Measurements from ENCODE around the gene ORC6. TPM values are rescaled to one million over a fixed set of nuclear protein-coding genes. Genes with fewer than 3 reads are reported as not detected.

The ORC6 gene
- total and polyA plus RNA-seq, 9 of the 15 experiments (the other 6 are each of a cell fraction or from before 2014, with no cell fraction given): 18.7 to 71.4 (median 47.0) TPM

GRCh38 chr16:46689365-46690280 lies at the start of gene ORC6 (continued):
- TF ChIP-seq ZBTB49 (CRISPR knock-in tag; IDR thresholded peaks at IDR 0.05; ENCODE audit: borderline replicate concordance) (no peak), NELFE (IDR thresholded peaks at IDR 0.05; ENCODE audit: insufficient read depth, insufficient read length) (no peak), POLR2G (IDR thresholded peaks at IDR 0.05; ENCODE audit: low read depth, low read length) (peak; percentile 95), GATA2 (CRISPR knock-in tag; IDR thresholded peaks at IDR 0.05) (no peak), FOXO4 (CRISPR knock-in tag; IDR thresholded peaks at IDR 0.05) (no peak), MCM2 (IDR thresholded peaks at IDR 0.05; ENCODE audit: low read depth) (no peak), L3MBTL2 (IDR thresholded peaks at IDR 0.05) (peak; percentile 35; the same call in 1 of the 2 replicates), RBM14 (IDR thresholded peaks at IDR 0.05; ENCODE audit: borderline replicate concordance, insufficient read depth, low read depth, low read length) (no peak), SUPT5H (IDR thresholded peaks at IDR 0.05) (peak; percentile 80)
- TF ChIP-seq, protein P1, sequence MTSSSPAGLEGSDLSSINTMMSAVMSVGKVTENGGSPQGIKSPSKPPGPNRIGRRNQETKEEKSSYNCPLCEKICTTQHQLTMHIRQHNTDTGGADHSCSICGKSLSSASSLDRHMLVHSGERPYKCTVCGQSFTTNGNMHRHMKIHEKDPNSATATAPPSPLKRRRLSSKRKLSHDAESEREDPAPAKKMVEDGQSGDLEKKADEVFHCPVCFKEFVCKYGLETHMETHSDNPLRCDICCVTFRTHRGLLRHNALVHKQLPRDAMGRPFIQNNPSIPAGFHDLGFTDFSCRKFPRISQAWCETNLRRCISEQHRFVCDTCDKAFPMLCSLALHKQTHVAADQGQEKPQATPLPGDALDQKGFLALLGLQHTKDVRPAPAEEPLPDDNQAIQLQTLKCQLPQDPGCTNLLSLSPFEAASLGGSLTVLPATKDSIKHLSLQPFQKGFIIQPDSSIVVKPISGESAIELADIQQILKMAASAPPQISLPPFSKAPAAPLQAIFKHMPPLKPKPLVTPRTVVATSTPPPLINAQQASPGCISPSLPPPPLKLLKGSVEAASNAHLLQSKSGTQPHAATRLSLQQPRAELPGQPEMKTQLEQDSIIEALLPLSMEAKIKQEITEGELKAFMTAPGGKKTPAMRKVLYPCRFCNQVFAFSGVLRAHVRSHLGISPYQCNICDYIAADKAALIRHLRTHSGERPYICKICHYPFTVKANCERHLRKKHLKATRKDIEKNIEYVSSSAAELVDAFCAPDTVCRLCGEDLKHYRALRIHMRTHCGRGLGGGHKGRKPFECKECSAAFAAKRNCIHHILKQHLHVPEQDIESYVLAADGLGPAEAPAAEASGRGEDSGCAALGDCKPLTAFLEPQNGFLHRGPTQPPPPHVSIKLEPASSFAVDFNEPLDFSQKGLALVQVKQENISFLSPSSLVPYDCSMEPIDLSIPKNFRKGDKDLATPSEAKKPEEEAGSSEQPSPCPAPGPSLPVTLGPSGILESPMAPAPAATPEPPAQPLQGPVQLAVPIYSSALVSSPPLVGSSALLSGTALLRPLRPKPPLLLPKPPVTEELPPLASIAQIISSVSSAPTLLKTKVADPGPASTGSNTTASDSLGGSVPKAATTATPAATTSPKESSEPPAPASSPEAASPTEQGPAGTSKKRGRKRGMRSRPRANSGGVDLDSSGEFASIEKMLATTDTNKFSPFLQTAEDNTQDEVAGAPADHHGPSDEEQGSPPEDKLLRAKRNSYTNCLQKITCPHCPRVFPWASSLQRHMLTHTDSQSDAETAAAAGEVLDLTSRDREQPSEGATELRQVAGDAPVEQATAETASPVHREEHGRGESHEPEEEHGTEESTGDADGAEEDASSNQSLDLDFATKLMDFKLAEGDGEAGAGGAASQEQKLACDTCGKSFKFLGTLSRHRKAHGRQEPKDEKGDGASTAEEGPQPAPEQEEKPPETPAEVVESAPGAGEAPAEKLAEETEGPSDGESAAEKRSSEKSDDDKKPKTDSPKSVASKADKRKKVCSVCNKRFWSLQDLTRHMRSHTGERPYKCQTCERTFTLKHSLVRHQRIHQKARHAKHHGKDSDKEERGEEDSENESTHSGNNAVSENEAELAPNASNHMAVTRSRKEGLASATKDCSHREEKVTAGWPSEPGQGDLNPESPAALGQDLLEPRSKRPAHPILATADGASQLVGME (CRISPR knock-in tag; IDR thresholded peaks at IDR 0.05): no peak
